Measurements from ENCODE around the gene APLP2. TPM values are rescaled to one million over a fixed set of nuclear protein-coding genes. Genes with fewer than 3 reads are reported as not detected.

The APLP2 gene
- total RNA-seq, 1 experiment from 2014 or later, result 210 TPM

Other genes starting within 250 kb of the APLP2 start
- 27.4 TPM for gene NFRKB, start 174.3 kb upstream of the APLP2 start, total RNA-seq (2021; ENCODE audit: unreplicated experiment)
- 9.2 TPM for gene PRDM10, start 67.1 kb upstream of the APLP2 start, total RNA-seq (2021; ENCODE audit: unreplicated experiment)
- gene ST14, start 89.9 kb downstream of the APLP2 start, total RNA-seq (2021; ENCODE audit: unreplicated experiment), result 107 TPM
- 32.5 TPM for gene ZBTB44, start 245.0 kb downstream of the APLP2 start, total RNA-seq (2021; ENCODE audit: unreplicated experiment)